Hepatocyte (in vitro differentiated cells): ENCODE data around the gene CARS1.
A peak's percentile ranks its signal among the peaks of the same experiment; 100 is the strongest.

Experiments
- EZH2 ChIP-seq: fragments of 200-600 bp; sonication (generic); IDR thresholded peaks from 2 replicates; pipeline ENCODE4 v1.6.1; 2016; ENCODE audit warnings: antibody characterized with exemption, mild to moderate bottlenecking, borderline replicate concordance
- EZH2phosphoT487 ChIP-seq: fragments of 200-600 bp; sonication (generic); IDR thresholded peaks from one replicate; pipeline ENCODE4 v1.6.1; 2018; ENCODE audit warnings: antibody characterized with exemption, mild to moderate bottlenecking, low read depth, moderate library complexity; ENCODE audit not compliant: unreplicated experiment, severe bottlenecking
- TF ChIP-seq, protein P1 (sequence below): fragments of 200-600 bp; sonication (generic); IDR thresholded peaks from 2 replicates; pipeline ENCODE4 v1.5.1; 2016; ENCODE audit warnings: antibody characterized with exemption, mild to moderate bottlenecking; ENCODE audit not compliant: poor library complexity

DNA sequence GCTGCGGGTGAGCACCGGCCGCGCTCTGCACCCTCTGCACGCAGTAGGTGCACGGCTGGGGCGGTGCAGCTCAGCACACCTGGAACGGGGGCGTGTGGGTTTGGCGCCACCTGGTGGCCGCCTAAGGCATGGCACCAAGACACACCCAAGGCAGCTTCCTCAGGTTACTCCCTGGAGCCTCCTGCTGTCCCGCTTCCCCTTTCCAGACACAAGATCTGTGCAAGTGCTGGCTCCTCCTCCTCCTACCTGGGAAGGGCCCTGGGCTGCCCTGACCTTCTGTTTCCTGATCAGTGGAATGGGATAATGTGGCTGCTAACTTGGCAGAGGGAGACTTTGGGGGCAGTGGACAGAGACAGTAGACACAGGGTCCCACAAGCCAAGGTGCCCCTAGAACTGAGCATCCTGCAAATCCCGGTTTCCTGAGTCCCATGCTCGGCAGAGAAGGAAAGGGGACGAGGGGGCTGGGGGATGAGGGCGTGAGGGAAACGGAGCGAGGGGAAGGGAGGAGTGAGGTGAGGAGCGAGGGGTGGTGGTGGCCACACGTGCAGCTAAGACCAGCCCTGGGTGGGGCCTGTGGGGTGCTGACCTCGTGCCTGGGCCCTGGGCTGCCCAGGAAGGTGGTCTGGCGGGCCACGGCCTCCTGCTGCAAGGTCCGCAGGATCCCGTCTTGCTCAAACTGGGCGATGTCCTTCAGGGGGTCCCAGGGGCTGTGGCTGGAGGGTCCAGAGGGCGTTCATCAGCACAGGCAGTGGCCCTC lies 34.8 kb upstream of the CARS1 start:
- TF ChIP-seq, protein P1, sequence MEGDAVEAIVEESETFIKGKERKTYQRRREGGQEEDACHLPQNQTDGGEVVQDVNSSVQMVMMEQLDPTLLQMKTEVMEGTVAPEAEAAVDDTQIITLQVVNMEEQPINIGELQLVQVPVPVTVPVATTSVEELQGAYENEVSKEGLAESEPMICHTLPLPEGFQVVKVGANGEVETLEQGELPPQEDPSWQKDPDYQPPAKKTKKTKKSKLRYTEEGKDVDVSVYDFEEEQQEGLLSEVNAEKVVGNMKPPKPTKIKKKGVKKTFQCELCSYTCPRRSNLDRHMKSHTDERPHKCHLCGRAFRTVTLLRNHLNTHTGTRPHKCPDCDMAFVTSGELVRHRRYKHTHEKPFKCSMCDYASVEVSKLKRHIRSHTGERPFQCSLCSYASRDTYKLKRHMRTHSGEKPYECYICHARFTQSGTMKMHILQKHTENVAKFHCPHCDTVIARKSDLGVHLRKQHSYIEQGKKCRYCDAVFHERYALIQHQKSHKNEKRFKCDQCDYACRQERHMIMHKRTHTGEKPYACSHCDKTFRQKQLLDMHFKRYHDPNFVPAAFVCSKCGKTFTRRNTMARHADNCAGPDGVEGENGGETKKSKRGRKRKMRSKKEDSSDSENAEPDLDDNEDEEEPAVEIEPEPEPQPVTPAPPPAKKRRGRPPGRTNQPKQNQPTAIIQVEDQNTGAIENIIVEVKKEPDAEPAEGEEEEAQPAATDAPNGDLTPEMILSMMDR: peak; percentile 99
- no peak for TF ChIP-seq EZH2
- TF ChIP-seq EZH2phosphoT487: no peak
